T-helper 9 cell (primary cell): ENCODE measurements around the gene RPTOR.

Source experiments
- DNase-seq: peaks from one replicate; pipeline ENCODE4 v3.0.0-alpha.2; 2020

Gene RPTOR

GRCh38 chr17:80923211-80924110 lies 378.8 kb downstream of the RPTOR start:
- no peak for DNase-seq

- DNase-seq = no peak
Measured at GRCh38 chr17:80924111-80924806, 379.6 kb downstream of the RPTOR start.

- DNase-seq = no peak
Measured at GRCh38 chr17:80924807-80925610, 380.4 kb downstream of the RPTOR start.

- no peak for DNase-seq
Measured at GRCh38 chr17:80925688-80926335, 381.2 kb downstream of the RPTOR start.

- no peak for DNase-seq
Measured at GRCh38 chr17:80926591-80927250, 382.1 kb downstream of the RPTOR start.

- no peak for DNase-seq
Measured at GRCh38 chr17:80927791-80928216, 383.2 kb downstream of the RPTOR start.

GRCh38 chr17:80929449-80929848 lies 384.8 kb downstream of the RPTOR start:
- no peak for DNase-seq

GRCh38 chr17:80930335-80931279 lies 386.0 kb downstream of the RPTOR start:
- no peak for DNase-seq

GRCh38 chr17:80931421-80932265 lies 387.0 kb downstream of the RPTOR start:
- no peak for DNase-seq

- DNase-seq = no peak
Measured at GRCh38 chr17:80935526-80935925, 390.9 kb downstream of the RPTOR start.

- DNase-seq = no peak
Measured at GRCh38 chr17:80936218-80936617, 391.6 kb downstream of the RPTOR start.

GRCh38 chr17:80936723-80937122 lies 392.1 kb downstream of the RPTOR start:
- no peak for DNase-seq

GRCh38 chr17:80937462-80938381 lies 393.1 kb downstream of the RPTOR start:
- DNase-seq = no peak

- DNase-seq = no peak
Measured at GRCh38 chr17:80938556-80938955, 393.9 kb downstream of the RPTOR start.

GRCh38 chr17:80939151-80940145 lies 394.8 kb downstream of the RPTOR start:
- DNase-seq = no peak

GRCh38 chr17:80940171-80941123 lies 395.8 kb downstream of the RPTOR start:
- no peak for DNase-seq
